SW480 (cell line): Measurements from ENCODE around the gene ALG12.

Experiments
- DNase-seq: peaks from one replicate; pipeline ENCODE4 v3.0.0-alpha.2; 2016; ENCODE audit warnings: low spot score

The ALG12 gene

DNA sequence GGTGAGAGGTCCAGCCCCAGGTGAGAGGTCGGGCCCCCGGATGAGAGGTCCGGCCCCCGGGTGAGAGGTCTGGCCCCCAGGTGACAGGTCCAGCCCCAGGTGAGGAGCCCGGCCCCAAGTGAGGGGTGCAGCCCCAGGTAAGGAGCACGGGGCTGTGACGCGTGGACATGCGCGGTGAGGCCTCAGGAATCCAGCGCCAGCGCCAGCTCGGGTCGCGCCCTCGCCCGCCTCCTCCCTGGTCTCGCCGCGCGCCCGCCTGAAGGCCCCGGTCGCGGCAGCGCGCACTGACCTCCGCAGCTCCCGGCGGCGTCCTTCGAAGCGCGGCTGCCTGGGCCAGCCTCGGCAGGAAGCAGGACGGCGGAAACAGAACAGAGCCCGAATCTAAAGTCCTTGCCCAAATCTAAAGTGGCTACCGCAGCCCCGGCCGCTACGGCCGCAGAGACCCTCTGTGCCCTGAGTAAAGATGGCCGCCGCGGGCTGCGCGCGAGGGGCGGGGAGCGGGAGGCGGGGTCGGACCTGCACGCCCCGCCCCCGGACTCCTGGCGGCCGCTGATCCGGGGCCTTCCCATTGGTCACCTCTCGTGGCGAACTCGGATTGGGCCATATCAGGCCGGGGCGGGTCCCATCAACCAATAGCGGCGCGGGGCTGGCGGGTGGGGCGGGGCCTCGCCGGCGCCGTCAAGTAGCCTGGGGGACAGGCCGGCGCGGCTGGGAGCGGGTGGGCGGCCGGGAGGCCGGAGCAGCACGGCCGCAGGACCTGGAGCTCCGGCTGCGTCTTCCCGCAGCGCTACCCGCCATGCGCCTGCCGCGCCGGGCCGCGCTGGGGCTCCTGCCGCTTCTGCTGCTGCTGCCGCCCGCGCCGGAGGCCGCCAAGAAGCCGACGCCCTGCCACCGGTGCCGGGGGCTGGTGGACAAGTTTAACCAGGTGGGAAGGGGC, at the start of gene ALG12, which contains the start of gene CRELD2:
ALG12 (minus strand) TSS at position 465 of the 937 bp plus-strand sequence. CDS start 4,673 bp downstream, outside the sequence.
CRELD2 (plus strand) TSS at position 661 of the 937 bp plus-strand sequence; CDS start at position 797, 136 bp downstream.
- peak; percentile 93 for DNase-seq

DNA sequence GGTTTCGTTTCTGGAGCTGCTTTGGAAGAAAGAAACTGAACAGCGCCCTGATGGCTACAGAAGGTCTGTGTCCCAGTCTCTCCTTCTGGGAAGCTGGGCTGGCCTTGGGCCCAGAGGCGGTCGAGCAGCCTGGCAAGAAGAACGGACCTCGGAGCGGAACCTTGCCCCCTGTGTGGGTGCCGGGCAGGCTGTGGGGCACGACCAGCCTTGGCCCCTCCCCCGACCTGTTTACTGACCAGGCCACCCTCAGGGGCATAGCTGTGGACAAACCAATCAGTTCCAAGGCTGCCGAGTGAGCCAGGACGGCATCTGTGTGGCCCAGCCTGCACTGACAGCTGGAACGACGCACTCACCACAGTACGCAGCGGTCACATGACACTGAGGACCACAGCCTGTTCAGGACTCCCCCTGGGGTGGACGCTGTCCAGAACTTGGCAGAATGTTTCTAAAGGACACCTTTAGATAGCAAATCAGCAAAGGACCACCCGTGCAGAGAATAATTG, 49.5 kb upstream of the ALG12 start:
- no peak for DNase-seq

DNA sequence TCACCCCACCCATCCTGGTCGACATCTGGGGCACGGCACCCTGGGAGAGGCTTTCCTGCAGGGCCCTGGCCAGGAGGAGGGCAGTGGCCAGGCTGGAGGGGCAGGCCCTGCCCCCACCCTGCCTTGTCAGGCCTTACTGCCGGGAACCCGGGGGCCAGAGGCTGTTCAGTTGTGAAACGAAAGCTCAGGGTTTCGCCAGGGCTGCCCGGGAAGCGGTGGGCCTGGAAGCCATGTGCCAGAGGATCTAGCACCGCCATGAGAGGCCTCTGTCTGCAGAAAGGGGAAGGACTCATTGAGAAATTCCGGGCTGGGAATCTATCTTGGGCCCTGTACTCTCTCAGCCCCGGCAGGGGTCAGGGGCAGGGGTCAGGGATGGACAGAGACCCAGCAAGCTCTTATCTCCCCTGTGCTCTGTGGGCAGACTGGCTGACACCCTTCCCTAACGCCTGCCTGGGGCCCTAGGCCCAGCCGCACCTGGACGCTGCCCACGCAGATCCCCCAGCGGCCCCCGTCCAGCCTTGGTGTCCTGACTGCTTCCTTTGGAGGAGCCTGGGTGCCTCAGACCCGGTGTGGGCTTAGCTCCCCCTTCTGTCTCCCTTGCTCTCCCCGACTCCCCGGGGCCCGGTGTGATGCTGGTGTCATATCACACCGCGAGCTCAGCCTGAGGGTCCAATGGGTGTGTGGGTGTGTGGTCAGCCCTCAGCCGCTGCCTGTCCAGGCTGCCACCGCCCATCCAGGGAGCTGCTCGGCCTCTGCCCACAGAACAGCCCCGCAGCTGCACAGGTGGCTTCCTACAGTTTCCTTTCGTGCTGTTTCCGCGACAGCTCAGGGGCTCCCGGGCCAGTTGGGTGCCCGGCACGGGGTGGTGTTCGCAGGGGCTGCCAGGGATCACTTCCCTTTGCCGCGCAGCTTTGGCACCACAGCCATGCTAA, 48.8 kb upstream of the ALG12 start:
- peak; percentile 59 for DNase-seq

DNA sequence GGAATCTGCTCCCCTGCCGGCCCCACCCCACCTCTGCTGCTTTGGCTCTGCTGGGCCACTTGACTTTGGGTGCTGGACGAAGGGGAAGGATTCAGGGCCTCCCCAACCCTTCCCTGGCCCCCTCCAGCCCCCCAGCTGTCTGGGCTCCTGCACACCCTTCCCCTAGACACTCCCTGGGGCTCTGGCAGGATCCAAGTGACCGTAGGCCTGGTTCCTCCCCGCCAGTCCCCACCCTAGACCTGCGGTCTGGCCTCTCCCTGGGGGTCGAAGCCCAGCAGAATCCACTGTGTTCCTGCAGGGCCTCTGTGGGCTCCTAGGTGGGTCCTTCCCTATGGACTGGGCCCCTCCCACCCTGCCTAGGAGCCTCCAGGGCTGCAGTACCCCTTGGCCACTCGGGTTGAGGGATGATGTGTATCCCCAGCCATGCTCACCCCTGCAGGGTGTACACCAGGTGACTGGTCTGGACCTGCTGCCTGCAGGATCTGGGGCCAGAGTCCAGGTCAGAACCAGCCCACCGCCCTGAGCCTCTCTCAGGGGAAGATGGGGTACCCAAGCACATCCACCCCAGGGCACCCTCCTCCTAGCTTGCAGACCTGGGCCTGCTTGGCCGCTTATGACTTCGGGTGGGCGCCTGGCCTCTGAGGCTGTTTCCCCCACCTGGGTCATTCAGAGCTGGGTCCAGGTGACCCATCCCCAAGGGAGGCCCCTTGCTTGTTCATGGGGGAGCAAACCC, 48.0 kb upstream of the ALG12 start:
- no peak for DNase-seq

DNA sequence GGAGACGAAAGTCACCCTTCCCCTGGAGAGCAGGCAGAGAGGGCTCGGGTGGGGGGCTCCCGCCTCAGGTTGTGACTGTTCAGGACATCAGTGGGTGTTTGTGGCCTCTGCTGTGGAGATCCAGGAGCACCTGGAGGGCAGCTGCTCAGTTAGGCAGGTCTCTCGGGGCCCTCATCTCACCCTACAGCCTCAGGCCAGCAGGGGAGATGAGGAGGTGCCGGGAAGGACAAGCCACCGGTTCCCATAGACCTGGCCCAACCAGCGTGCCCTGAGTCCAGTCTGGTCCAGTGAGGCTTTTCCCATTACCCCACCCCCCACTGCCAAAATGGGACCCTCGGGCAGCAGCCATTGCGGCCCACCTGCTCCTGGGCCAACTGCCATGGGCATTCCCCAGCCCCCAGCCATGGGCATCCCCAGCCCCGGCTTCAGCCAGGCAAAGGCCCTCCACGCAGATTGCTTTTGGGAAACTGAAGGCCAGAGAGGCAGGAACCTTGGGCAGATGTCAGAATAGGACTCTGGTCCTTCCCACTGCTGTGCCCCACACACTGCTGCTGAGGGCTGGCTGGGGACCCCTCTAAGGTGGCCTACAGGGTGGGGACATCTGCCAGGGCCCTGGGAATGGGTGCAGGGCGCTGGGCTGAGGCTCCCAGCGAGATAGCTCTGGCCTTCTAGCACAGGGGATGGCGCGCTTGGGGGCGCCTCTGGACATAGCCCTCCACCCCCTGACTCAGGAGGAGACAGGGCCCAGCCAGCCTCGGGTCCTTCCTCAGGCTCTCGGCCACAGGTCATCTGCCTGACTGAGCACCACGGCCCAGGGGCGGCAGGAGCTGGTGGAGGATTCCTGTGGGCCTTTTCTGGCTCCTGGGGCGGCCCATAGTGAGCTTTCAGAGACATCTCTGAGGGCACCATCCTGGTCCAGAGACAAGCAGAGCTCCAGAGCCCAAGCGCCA, 47.1 kb upstream of the ALG12 start:
- DNase-seq: no peak

DNA sequence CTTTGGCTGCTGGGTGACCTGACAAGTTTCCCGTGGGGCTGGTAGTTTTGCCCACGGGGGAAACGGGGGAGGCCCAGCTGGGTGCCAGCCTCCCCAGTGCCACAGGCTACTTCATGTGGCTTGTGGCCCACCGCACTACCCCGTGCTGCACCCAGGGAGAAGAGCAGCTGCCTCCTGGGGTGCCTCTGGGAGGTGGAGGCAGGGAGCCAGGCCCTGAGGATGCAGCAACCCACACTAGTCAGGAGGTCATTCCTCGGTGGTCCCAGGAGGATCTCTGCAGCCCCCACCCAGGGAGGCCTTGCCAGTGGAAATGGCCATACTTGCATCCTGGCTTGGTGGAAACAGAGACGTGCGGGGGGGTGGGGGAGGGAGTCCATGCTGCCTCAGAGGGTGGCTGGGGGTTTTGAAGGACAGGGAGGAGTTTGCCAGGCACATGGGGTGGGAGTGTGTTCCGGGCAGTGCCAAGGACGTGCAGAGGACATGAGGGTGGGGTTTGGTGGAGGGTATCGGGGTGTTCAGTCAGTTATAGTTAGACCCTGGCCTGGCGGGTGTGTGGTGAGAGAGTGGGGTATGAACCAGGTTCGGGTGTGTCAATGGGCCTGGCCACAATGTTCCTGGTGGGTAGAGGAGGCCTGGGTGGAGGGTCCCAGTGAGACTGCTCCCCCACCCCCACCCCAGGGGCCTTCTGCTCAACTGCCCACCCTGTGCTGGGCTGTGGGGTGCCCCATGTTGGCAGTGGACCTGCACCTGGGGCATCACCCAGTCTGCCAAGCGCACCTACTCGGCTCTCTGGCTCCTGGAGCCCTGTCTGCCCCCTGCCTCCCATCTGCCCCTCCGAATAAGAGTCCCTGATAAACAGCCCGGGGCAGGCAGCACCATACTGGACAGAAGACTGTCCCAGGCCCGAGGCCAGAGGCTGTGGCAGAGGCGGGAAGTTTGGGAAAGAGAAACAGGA, 46.2 kb upstream of the ALG12 start:
- DNase-seq: no peak

DNA sequence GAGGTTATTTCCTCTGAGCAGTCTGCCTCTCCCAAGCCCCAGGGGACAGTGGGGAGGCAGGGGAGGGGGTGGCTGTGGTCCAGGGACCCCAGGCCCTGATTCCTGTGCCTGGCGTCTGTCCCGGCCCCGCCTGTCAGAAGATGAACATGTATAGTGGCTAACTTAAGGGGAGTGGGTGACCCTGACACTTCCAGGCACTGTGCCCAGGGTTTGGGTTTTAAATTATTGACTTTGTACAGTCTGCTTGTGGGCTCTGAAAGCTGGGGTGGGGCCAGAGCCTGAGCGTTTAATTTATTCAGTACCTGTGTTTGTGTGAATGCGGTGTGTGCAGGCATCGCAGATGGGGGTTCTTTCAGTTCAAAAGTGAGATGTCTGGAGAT, 45.4 kb upstream of the ALG12 start:
- no peak for DNase-seq

DNA sequence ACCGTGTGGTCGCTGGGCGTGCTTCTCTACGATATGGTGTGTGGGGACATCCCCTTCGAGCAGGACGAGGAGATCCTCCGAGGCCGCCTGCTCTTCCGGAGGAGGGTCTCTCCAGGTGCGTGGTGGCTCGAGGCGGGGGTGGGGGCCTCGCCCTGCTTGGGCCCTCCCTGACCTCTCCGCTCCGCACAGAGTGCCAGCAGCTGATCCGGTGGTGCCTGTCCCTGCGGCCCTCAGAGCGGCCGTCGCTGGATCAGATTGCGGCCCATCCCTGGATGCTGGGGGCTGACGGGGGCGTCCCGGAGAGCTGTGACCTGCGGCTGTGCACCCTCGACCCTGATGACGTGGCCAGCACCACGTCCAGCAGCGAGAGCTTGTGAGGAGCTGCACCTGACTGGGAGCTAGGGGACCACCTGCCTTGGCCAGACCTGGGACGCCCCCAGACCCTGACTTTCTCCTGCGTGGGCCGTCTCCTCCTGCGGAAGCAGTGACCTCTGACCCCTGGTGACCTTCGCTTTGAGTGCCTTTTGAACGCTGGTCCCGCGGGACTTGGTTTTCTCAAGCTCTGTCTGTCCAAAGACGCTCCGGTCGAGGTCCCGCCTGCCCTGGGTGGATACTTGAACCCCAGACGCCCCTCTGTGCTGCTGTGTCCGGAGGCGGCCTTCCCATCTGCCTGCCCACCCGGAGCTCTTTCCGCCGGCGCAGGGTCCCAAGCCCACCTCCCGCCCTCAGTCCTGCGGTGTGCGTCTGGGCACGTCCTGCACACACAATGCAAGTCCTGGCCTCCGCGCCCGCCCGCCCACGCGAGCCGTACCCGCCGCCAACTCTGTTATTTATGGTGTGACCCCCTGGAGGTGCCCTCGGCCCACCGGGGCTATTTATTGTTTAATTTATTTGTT, 44.8 kb upstream of the ALG12 start:
- no peak for DNase-seq

DNA sequence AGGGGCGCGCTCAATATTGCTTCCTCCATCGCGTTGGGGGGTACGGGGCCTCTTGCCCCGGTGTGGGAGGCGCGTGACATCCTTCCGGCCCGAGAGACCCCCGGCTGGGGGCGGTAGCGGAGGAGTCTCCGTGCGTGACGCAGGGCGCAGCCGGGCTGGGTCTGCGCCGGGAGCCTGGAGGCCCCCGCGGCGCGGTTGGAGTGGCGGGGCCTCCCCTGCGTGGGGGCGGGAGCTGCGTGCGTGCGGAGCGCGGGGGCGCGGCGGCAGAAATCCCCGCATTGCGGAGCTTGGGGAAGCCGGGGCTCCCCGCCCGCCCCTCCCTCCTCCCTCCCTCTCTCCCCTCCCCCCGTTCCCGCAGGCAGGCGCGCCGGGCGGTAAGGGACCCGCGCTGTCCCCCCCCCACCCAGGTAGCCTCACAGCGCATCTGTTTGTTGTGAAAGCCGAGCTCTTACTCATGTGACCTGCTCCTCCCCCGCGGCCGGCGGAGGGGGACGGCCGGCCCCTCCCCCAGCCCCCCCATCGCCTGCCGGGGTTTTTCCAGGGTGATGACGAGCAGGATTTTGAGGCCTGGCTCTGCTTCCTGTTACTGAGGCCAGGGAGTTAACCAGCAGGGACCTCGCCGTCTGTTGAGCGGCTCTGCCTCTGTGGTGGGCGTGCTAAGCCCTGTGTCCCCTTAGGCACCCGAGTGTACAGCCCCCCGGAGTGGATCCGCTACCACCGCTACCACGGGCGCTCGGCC, 43.9 kb upstream of the ALG12 start:
- peak; percentile 86 for DNase-seq

DNA sequence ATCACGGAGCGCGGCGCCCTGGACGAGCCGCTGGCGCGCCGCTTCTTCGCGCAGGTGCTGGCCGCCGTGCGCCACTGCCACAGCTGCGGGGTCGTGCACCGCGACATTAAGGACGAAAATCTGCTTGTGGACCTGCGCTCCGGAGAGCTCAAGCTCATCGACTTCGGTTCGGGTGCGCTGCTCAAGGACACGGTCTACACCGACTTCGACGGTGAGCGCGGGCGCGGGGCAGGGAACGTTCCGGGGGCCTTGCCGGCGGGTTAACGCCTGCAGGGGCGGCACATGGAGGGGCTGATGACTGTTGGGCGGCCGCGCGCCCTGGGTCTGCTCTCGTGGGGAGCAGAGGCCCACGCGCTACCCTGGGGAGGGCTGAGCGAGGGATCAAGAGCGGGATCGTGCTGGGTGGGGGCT, 43.4 kb upstream of the ALG12 start:
- no peak for DNase-seq

DNA sequence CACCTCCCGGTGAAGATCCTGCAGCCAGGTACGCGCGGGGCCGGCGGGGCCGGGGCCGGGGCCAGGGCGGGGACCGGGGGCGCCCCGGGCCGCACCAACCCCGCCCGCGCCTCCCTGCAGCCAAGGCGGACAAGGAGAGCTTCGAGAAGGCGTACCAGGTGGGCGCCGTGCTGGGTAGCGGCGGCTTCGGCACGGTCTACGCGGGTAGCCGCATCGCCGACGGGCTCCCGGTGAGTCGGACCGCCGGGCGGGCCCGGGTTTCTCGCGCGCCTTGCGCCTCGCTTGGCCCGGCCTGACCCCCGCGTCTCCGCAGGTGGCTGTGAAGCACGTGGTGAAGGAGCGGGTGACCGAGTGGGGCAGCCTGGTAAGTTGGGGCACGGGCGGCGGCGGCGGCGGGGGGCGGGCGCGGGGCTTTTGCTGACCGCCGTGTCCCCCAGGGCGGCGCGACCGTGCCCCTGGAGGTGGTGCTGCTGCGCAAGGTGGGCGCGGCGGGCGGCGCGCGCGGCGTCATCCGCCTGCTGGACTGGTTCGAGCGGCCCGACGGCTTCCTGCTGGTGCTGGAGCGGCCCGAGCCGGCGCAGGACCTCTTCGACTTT, 42.9 kb upstream of the ALG12 start:
- DNase-seq: no peak

DNA sequence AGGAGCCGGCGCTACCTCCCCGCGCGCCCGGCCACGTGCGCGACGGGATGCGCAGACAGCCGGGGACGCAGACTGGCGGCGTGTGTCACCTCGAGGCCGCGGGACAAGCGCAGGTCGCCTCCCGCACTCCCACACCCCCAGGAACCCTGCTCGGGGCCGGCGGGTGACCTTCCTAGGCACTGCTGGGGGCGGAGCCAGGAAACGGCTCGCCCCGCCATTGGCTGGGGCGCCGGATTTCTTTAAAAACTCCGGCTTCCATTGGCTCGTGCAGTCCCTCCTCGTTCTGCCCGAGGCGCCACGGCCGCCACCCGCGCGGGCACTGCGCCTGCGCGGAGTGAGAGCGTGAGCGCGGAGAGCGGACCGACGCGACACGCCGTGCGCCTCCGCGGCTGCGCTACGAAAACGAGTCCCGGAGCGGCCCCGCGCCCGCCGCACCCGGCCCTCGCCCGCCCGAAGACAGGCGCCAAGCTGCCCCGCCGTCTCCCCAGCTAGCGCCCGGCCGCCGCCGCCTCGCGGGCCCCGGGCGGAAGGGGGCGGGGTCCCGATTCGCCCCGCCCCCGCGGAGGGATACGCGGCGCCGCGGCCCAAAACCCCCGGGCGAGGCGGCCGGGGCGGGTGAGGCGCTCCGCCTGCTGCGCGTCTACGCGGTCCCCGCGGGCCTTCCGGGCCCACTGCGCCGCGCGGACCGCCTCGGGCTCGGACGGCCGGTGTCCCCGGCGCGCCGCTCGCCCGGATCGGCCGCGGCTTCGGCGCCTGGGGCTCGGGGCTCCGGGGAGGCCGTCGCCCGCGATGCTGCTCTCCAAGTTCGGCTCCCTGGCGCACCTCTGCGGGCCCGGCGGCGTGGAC, 42.1 kb upstream of the ALG12 start, which contains the start of gene PIM3:
PIM3 (plus strand) TSS at position 614 of the 846 bp plus-strand sequence; CDS start at position 790, 176 bp downstream.
- DNase-seq: peak; percentile 96

DNA sequence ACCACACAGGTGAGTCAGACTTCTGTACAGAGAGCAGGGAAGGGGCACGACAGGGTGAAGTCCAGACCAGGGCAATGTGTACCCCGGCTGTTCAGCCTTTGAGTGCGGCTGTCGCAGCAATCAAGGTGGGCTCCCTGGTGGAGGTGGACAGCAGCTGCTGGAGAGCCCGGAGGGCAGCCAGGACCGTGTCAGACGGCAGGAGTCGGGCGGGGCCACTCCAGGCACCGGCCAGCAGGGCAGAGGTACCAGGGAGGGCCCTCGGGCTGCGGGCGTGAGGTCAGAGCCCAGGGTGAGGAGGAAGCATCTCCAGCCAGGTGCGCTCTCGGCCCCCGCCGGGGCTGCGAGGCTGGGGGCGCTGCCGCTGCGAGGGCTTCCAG, 41.5 kb upstream of the ALG12 start:
- DNase-seq: peak; percentile 93

DNA sequence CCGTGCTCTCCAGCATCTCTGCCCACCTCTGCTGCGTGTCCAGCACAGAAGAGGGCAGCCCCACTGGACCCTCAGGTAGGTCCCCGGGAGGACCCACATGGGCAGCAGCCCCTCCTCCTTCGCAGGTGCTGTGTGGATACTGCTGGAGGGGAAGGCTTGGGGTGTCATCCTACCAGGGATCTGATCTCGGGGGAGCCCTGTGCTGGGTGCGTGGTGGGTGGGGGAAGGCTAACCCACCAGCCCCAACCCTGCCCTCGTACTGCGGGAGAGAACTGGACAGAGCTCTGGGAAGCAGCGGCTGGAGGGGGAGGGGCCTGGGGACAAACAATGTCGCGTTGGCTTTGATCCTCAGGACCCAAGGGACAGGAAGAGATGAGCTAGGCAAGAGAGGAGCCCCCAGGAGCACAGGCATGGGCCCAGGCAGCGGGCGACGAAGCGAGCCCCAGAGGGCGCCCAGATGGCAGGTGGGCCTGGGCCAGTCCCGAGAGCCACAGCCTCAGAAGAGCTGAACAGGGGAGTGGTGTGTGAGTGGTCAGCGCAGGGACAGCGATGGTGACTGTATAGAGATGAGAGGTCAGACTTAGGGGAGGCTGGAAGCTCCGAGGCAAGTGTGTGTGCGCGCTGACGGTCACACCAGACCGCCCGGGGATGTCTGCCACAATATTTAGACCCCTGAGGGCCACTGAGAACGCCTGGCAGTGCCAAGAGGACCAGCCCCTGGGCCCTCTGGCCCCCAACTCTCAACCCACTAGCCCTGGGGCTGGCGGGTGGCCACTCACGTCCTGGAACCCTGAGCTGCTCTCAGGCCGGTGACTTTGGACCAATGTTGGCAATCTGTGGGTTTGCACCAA, 40.9 kb upstream of the ALG12 start:
- no peak for DNase-seq

DNA sequence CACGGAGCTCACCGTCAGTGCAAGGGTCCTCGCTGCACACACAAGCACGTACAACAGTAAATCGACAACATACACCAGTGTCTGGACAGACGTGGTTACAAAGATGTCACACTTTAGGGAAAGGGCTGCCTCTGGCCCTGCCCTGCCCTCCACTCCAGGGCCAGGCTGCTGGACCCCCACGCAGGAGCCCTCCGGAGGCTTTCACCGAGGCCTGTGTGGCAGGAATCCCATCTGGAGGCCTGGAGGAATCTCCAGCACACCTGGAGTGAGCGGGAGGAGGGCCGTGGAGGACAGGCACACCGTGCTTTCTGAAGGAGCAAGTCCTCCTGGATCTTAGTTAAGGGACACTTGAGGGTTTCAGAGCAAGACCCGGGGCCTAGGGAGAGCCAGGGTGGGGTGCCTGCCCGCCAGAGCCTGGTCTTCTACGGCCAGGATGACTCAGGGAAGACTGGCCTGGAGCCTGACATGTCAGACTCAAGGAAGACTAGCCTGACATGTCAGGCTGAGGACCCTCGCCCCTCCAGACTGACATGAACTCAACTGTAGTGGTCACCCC, 40.2 kb upstream of the ALG12 start:
- DNase-seq: no peak
